SK-N-SH (cell line): ENCODE measurements around the gene DPYSL5. TPM values are rescaled to one million over a fixed set of nuclear protein-coding genes. Genes with fewer than 3 reads are reported as not detected.

Experiments
- CTCF ChIA-PET: fragments of 300-600, 350-600 bp; formaldehyde crosslinking; extraction: SDS; loops from one replicate; lab custom pipeline; 2021; lab: Yijun Ruan, JAX
- POLR2A ChIA-PET: fragments of 350-600 bp; sonication (Branson Sonifier 250); formaldehyde crosslinking; extraction: SDS; loops from one replicate; lab custom pipeline; 2020; ENCODE audit warnings: antibody characterized with exemption, inconsistent platforms; lab: Yijun Ruan, JAX
- DNase-seq: peaks from one replicate; pipeline ENCODE4 v3.0.0; 2012
- H2AFZ ChIP-seq: fragments of 200-600 bp; sonication (generic); 2 replicates; pipeline ENCODE4 v1.8.1; 2016; ENCODE audit warnings: antibody characterized with exemption, mild to moderate bottlenecking, low read depth
- H3F3A ChIP-seq: fragments of 200-600 bp; sonication (generic); replicated peaks from 2 replicates; pipeline ENCODE3; 2016; ENCODE audit warnings: antibody characterized with exemption, mild to moderate bottlenecking; ENCODE audit not compliant: insufficient read depth
- H3K27ac ChIP-seq, 2 experiments: fragments of 200-500 bp in 1 of 2; fragments of 200-600 bp in 1 of 2; sonication (Bioruptor generic) in 1 of 2; sonication (generic), shearing (Covaris generic) in 1 of 2; 2 replicates each; pipeline versions ENCODE4 v1.5.1 to v1.6.1; 2014 to 2016; ENCODE audit warnings: low read depth in 2 of 2, inconsistent platforms in 1 of 2, low read length in 1 of 2, mild to moderate bottlenecking in 1 of 2, mixed read lengths in 1 of 2
- H3K27me3 ChIP-seq: fragments of 200-600 bp; sonication (generic), shearing (Covaris generic); 2 replicates; pipeline ENCODE4 v1.6.1; 2016; ENCODE audit warnings: mixed run types; ENCODE audit not compliant: insufficient read depth
- H3K36me3 ChIP-seq, 2 experiments: fragments of 200-500 bp in 1 of 2; fragments of 200-600 bp in 1 of 2; sonication (Bioruptor generic) in 1 of 2; sonication (generic) in 1 of 2; replicated peaks in 1 of 2; 2 replicates each; pipeline versions ENCODE3 to v1.5.1; 2014 to 2016; ENCODE audit warnings: low read length in 1 of 2, mild to moderate bottlenecking in 1 of 2; ENCODE audit not compliant: insufficient read depth in 2 of 2, control insufficient read depth in 1 of 2
- H3K4me1 ChIP-seq, 2 experiments: fragments of 200-500 bp in 1 of 2; fragments of 200-600 bp in 1 of 2; sonication (Bioruptor generic) in 1 of 2; sonication (generic), shearing (Covaris generic) in 1 of 2; 2 replicates each; pipeline versions ENCODE4 v1.5.1 to v1.6.1; 2014 to 2016; ENCODE audit warnings: low read depth in 1 of 2, low read length in 1 of 2, mixed run types in 1 of 2; ENCODE audit not compliant: insufficient read depth in 2 of 2, control insufficient read depth in 1 of 2
- H3K4me2 ChIP-seq: fragments of 200-600 bp; sonication (generic), shearing (Covaris generic); 2 replicates; pipeline ENCODE4 v1.6.1; 2017; ENCODE audit warnings: mixed run types
- H3K4me3 ChIP-seq, 2 experiments: fragments of 200-500 bp in 1 of 2; fragments of 200-600 bp in 1 of 2; sonication (Bioruptor generic) in 1 of 2; sonication (generic), shearing (Covaris generic) in 1 of 2; 2 replicates each; pipeline versions ENCODE4 v1.5.1 to v1.8.1; 2014 to 2016; ENCODE audit warnings: low read depth in 2 of 2, inconsistent platforms in 1 of 2, low read length in 1 of 2, mild to moderate bottlenecking in 1 of 2, mixed read lengths in 1 of 2, moderate library complexity in 1 of 2
- H3K79me2 ChIP-seq: fragments of 200-600 bp; sonication (generic); 2 replicates; pipeline ENCODE4 v1.8.1; 2017; ENCODE audit warnings: mild to moderate bottlenecking; ENCODE audit not compliant: insufficient read depth
- H3K9ac ChIP-seq: fragments of 200-600 bp; sonication (generic); 2 replicates; pipeline ENCODE4 v1.6.1; 2017; ENCODE audit warnings: mixed run types
- H3K9me2 ChIP-seq: fragments of 200-600 bp; sonication (generic); 2 replicates; pipeline ENCODE4 v1.6.1; 2017; ENCODE audit warnings: mixed run types
- H3K9me3 ChIP-seq: fragments of 200-600 bp; sonication (generic); 2 replicates; pipeline ENCODE4 v1.6.1; 2017; ENCODE audit warnings: mixed run types, mild to moderate bottlenecking, moderate library complexity
- H4K20me1 ChIP-seq: fragments of 200-600 bp; sonication (generic); 2 replicates; pipeline ENCODE4 v1.6.1; 2017; ENCODE audit warnings: mild to moderate bottlenecking, mixed run types; ENCODE audit not compliant: insufficient read depth
- FOSL2 ChIP-seq: IDR thresholded peaks from 2 replicates; pipeline ENCODE4 v1.4.0; 2012; ENCODE audit warnings: low read depth, mild to moderate bottlenecking, moderate library complexity, borderline replicate concordance
- FOXM1 ChIP-seq: IDR thresholded peaks from 2 replicates; pipeline ENCODE4 v1.4.0; 2012; ENCODE audit warnings: low read depth, mild to moderate bottlenecking
- GATA2 ChIP-seq: sonication (generic); formaldehyde crosslinking; IDR thresholded peaks from 2 replicates; pipeline ENCODE4 v1.5.0; 2020; ENCODE audit warnings: mild to moderate bottlenecking, missing genetic modification reagents
- IRF3 ChIP-seq: fragments of 150-350 bp; IDR thresholded peaks from 2 replicates; pipeline ENCODE4 v1.6.1; 2016; ENCODE audit warnings: mild to moderate bottlenecking, low read depth, low read length
- JUND ChIP-seq: IDR thresholded peaks from 2 replicates; pipeline ENCODE4 v1.4.0; 2012
- MEF2A ChIP-seq: IDR thresholded peaks from 2 replicates; pipeline ENCODE4 v1.4.0; 2012; ENCODE audit warnings: low read depth, borderline replicate concordance
- MXI1 ChIP-seq: IDR thresholded peaks from 2 replicates; pipeline ENCODE4 v1.6.1; 2012; ENCODE audit warnings: mild to moderate bottlenecking, low read depth, low read length, improper control_type of control experiment
- NFIC ChIP-seq: IDR thresholded peaks from 2 replicates; pipeline ENCODE4 v1.4.0; 2012; ENCODE audit warnings: borderline replicate concordance
- NRF1 ChIP-seq: IDR thresholded peaks from 2 replicates; pipeline ENCODE4 v1.6.1; 2012; ENCODE audit warnings: low read depth, mild to moderate bottlenecking, low read length
- RFX5 ChIP-seq: IDR thresholded peaks from 2 replicates; pipeline ENCODE4 v1.6.1; 2012; ENCODE audit warnings: mild to moderate bottlenecking, improper control_type of control experiment, low read length
- RXRA ChIP-seq: IDR thresholded peaks from 2 replicates; pipeline ENCODE4 v1.4.0; 2012; ENCODE audit warnings: low read depth, mild to moderate bottlenecking, borderline replicate concordance
- SMC3 ChIP-seq: IDR thresholded peaks from 2 replicates; pipeline ENCODE4 v1.6.1; 2012; ENCODE audit warnings: low read depth, low read length, improper control_type of control experiment
- TAF1 ChIP-seq: IDR thresholded peaks from 2 replicates; pipeline ENCODE4 v1.6.1; 2012; ENCODE audit warnings: low read depth, mild to moderate bottlenecking, low read length, moderate library complexity, borderline replicate concordance
- TEAD4 ChIP-seq: IDR thresholded peaks from 2 replicates; pipeline ENCODE4 v1.4.0; 2012; ENCODE audit warnings: mild to moderate bottlenecking, borderline replicate concordance; ENCODE audit not compliant: insufficient read depth
- USF1 ChIP-seq: IDR thresholded peaks from 2 replicates; pipeline ENCODE4 v1.4.0; 2012; ENCODE audit warnings: low read depth, borderline replicate concordance
- USF2 ChIP-seq: fragments of 150-350 bp; IDR thresholded peaks from 2 replicates; pipeline ENCODE4 v1.6.1; 2017; ENCODE audit warnings: antibody characterized with exemption, low read length, low read depth, borderline replicate concordance
- ZBTB33 ChIP-seq: IDR thresholded peaks from 2 replicates; pipeline ENCODE4 v1.4.0; 2012; ENCODE audit warnings: low read depth, borderline replicate concordance
- WGBS: methylation state at CpG from one replicate; pipeline ENCODE4 v1.1.6; 2017; ENCODE audit warnings: low lambda C conversion rate; 5-methylcytosine and 5-hydroxymethylcytosine counted together
- polyA plus RNA-seq, 3 experiments: library from polyadenylated mRNA; depleted of rRNA; stranded (reverse); fragments of >200 nt; gene quantifications; 2 replicates each; pipeline ENCODE4 v1.2.3, GENCODE V29; 2012
- TF ChIP-seq, protein P1 (sequence below): IDR thresholded peaks from 2 replicates; pipeline ENCODE4 v1.6.1; 2012; ENCODE audit warnings: mild to moderate bottlenecking, low read depth, low read length, moderate library complexity

The DPYSL5 gene
- polyA plus RNA-seq, 1 of the 3 experiments (the other 2 are of a cell fraction) = 0.79 TPM

DNA sequence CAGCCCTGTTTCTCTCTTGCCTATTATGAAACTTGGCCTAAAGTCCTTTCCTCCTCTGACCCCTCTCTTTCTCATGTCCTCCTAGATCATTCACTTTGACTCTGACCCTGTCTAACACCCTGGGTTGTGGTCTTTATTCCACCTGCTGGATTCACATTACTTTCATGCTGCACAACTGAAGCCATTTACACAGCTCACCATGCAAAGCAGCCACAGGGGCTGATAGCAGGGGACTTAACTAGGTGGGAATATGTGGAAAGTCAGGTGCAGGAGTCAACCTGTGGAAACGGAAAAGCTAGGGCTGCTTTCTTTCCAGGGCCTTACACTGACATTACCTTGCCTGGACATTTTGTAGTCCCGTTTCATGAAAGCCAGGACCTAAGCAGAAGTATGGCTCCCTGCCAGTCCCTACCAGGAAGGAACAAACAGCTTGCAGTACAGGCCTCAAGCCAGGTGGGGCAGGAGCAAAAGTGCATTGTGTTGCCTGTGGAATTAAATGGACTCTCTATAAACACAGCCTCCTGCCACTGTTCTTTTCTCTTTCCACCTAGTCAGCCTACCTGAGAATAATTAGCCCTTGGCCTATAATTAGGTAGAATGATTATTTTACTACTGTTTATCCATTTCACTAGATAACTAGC lies 134.3 kb downstream of the DPYSL5 start (continued):
- TF ChIP-seq USF1 = no peak
- TF ChIP-seq JUND = no peak
- no peak for TF ChIP-seq USF2
- no peak for TF ChIP-seq NRF1

DNA sequence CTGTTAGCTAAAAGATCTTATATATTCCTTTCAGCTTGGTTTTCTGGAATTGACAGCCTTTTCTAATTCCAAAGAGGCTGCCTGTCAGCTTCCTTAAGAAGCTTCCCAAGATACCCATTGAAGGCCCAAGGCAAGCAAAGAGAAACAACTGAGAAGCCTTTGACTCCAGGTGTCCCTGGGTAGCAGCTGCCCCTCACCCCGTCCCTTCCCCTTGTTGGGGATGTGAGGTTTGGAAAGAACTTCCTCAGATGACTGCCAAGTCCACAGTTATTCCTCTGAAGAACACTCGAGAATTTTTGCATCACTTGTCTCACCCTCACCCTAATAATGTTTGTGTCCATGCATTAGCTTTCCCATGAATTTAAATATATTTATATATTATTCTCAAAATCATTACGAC lies 135.8 kb downstream of the DPYSL5 start:
- ChIA-PET CTCF (interaction anchor here (0.7 to 25.8 kb wide), 11 partner anchors 11 to 140 kb away, joined by 3 to 257 read pairs (median 16); partner anchors contain the start of genes MAPRE3 and OST4), POLR2A (no interaction called here)
- no peaks in the 10 kb centered on the region for H3K36me3 ChIP-seq
- H3K9me3 ChIP-seq = no peaks in the 10 kb centered on the region
- no peak overlapping the region for H3K27ac ChIP-seq
- no peaks in the 10 kb centered on the region for H3K79me2 ChIP-seq
- H3K27me3 ChIP-seq = no peaks in the 10 kb centered on the region
- TF ChIP-seq MEF2A = no peak
- no peak for TF ChIP-seq MXI1
- TF ChIP-seq USF2 = no peak
- no peak for TF ChIP-seq RFX5
- TF ChIP-seq NFIC = no peak
- TF ChIP-seq JUND = no peak
- no peak for TF ChIP-seq TAF1
- TF ChIP-seq FOXM1 = no peak
- no peak for TF ChIP-seq IRF3
- no peak for TF ChIP-seq TEAD4
- TF ChIP-seq, protein P1, sequence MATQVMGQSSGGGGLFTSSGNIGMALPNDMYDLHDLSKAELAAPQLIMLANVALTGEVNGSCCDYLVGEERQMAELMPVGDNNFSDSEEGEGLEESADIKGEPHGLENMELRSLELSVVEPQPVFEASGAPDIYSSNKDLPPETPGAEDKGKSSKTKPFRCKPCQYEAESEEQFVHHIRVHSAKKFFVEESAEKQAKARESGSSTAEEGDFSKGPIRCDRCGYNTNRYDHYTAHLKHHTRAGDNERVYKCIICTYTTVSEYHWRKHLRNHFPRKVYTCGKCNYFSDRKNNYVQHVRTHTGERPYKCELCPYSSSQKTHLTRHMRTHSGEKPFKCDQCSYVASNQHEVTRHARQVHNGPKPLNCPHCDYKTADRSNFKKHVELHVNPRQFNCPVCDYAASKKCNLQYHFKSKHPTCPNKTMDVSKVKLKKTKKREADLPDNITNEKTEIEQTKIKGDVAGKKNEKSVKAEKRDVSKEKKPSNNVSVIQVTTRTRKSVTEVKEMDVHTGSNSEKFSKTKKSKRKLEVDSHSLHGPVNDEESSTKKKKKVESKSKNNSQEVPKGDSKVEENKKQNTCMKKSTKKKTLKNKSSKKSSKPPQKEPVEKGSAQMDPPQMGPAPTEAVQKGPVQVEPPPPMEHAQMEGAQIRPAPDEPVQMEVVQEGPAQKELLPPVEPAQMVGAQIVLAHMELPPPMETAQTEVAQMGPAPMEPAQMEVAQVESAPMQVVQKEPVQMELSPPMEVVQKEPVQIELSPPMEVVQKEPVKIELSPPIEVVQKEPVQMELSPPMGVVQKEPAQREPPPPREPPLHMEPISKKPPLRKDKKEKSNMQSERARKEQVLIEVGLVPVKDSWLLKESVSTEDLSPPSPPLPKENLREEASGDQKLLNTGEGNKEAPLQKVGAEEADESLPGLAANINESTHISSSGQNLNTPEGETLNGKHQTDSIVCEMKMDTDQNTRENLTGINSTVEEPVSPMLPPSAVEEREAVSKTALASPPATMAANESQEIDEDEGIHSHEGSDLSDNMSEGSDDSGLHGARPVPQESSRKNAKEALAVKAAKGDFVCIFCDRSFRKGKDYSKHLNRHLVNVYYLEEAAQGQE = no peak
- TF ChIP-seq RXRA = no peak
- no peak for TF ChIP-seq ZBTB33
- no peak for TF ChIP-seq GATA2
- TF ChIP-seq SMC3 = no peak
- no peak for TF ChIP-seq FOSL2
- H3K4me1 ChIP-seq = peaks cover 12% of the 10 kb centered on the region in 2 experiments; a peak in 3 of 4 replicates
- H2AFZ ChIP-seq = no peak overlapping the region
- H3K9me2 ChIP-seq = no peaks in the 10 kb centered on the region
- H4K20me1 ChIP-seq = peaks cover 8% of the 10 kb centered on the region
- no peak overlapping the region for H3K4me2 ChIP-seq
- no peak overlapping the region for H3K4me3 ChIP-seq
- H3F3A ChIP-seq = peaks cover 14% of the 10 kb centered on the region
- no peak for DNase-seq
- WGBS = 83% methylated on average over 3 of the region's 3 CpGs
- no peak overlapping the region for H3K9ac ChIP-seq
